Renal cortical epithelial cell (primary cell): ENCODE measurements around the gene C9orf72. TPM values are rescaled to one million over a fixed set of nuclear protein-coding genes. Genes with fewer than 3 reads are reported as not detected.
"Not testable (repeated sequence)": the region's sequence is repeated elsewhere in the genome, so short reads cannot be mapped to it uniquely, and the experiment has no call there.

Experiments
- DNase-seq: peaks from one replicate; pipeline ENCODE4 v3.0.0-alpha.2; 2011; ENCODE audit warnings: low read depth
- total RNA-seq: library from RNA; depleted of rRNA; stranded (reverse); fragments of >200 nt; gene quantifications from 2 replicates; pipeline ENCODE4 v1.2.3, GENCODE V29; 2014

C9orf72 gene
- total RNA-seq, 1 donor from 2014 or later: 7.4 TPM

DNA sequence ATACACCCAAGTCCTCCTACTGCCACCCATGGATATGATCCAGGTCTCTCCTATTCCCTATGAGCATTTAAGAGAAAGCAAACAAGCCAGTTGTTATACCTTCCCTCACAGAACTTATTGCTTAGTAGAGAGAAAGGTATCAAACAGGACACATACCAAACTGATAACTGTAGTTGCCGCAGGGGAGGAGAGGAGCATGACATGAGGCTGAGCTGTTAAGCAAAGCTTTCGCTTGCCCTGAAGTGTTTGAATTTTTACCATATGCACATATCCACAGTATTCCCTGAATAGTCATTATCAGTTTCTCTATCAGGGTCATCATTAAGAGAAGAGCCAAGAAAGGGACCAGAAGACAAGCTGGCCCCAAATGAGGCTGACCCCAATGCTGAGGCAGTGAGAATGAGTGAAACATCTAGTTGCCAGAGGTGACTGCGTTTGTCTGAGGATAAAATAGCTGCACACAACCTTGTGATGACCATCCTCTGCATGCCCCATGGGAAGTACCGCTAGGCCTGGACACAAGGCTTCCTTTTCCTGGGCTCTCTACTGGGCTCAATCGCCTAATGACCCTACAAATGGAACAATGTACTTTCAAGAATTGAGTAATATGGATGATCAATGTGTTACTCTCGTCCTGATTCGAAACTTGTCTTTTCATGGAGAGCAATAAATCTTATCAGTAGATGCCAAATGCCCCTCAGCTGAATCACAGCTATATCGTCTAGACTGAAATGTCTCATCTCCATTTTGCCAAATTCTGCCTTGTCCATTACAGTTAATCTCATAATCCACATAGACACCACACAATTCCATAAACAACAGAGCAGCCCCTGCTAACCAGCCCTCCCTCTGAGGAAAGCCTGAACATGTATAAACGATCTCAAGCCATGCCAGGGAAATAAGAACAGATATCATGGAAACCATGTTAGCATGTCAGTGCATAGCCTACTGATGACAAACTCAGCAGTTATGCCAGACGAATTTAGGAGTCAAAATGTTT is 53.5 kb downstream of the C9orf72 start:
- no peak for DNase-seq

- DNase-seq: no peak
These were observed 54.5 kb downstream of the C9orf72 start for GRCh38 chr9:27518809-27519208.

GRCh38 chr9:27518006-27518405 is 55.3 kb downstream of the C9orf72 start:
- DNase-seq: no peak

GRCh38 chr9:27514551-27514950 is 58.7 kb downstream of the C9orf72 start:
- no peak for DNase-seq

GRCh38 chr9:27511771-27512170 is 61.5 kb downstream of the C9orf72 start:
- no peak for DNase-seq

DNA sequence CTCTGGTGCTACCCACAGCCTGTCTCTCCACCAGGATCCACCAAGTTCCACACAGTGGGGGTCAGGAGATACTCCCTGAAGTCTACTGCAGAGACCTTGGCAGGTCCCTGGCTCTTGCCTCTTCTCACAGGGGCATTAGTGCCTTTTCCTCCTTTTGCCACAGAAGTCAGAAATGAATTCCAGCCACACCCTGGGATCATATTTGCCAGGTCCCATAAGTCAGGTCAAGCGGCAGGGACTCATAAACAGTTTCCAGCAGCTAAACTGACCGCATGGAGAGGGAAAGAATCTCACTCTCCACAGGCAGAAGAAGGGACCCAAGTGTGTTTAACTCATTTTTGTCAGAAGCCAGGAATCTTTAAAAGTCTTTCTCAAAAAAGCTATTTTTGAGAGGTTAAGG is 62.5 kb downstream of the C9orf72 start:
- no peak for DNase-seq

- no peak for DNase-seq
These were observed 66.3 kb downstream of the C9orf72 start for GRCh38 chr9:27506981-27507380.

DNA sequence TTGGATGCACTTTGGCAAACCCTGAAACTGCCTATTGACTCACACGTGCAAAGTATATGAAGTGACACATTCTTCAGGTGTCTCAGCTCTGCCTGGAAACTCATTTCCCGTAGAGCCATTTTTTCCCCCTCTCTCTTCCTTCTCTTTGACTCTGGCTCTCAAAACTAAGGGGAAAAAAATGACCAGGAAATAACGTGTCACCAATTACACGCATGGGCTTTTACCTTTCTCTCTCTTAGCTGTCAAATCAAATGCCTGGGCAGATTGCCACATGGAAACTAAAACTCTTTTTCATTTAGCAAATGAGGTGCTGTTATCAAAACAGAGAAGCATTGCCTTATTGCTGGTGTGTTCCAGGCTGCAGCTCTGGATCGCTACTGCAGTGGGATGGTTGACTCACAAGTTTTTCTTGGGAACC is 67.5 kb downstream of the C9orf72 start:
- DNase-seq: peak; percentile 51

DNA sequence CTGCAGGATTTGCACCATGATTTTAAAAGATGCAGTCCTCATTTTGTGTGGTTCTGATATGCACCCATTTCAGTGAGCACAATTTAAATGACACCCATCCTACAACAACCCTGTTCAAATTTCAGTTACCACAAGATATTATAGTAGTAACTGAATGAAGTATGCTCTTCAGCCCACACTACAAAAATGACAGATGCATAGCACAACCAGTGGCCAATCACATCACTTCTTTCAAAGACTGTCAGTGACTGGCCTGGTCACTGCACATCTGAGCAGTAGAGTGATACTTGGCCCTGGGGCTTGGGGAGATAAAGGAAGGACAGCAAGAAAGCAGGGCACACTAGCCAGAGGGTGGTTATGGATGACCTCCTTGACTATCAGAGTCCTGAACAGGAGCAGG is 69.0 kb downstream of the C9orf72 start:
- no peak for DNase-seq

DNA sequence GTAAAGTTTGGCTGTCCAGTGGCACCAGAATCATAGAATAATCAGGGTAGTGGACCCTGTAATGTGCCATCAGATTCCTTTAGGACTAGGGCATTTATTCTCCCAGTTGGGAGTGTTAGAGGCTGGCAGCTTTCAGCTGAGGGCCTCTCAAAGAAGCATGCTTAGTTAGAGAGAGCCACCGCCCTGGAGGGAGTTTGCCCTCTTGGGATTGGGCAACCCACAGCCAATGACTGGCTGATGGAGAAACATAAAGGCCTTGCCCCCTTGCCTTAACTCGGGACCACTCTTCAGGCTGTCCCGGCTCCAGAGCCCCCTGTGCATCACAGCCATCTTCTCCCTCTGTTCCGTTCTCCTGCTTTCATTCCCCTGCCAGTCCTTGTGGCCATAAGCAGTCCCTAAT is 69.7 kb downstream of the C9orf72 start:
- no peak for DNase-seq

DNA sequence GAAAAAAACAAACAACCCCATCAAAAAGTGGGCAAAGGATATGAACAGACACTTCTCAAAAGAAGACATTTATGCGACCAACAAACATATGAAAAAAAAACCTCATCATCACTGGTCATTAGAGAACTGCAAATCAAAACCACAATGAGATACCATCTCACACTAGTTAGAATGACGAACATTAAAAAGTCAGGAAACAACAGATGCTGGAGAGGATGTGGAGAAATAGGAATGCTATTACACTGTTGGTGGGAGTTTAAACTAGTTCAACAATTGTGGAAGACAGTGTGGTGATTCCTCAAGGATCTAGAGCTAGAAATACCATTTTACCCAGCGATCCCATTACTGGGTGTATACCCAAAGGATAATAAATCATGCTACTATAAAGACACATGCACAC is 72.4 kb downstream of the C9orf72 start:
- DNase-seq: not testable (repeated sequence)

GRCh38 chr9:27499451-27499850 is 73.8 kb downstream of the C9orf72 start:
- peak; percentile 91 for DNase-seq

- no peak for DNase-seq
These were observed 75.3 kb downstream of the C9orf72 start for GRCh38 chr9:27497883-27498417.

Other genes with a start within 250 kb of the C9orf72 start
- gene IFNK, start 49.2 kb downstream of the C9orf72 start, total RNA-seq: not detected in 2 replicates
- gene MOB3B, start 43.7 kb downstream of the C9orf72 start, total RNA-seq: 0.87 and 1.4 TPM in 2 replicates